Measurements from ENCODE around the gene DRAP1. TPM values are rescaled to one million over a fixed set of nuclear protein-coding genes. Genes with fewer than 3 reads are reported as not detected.

Gene DRAP1
- total RNA-seq, 1 experiment from 2014 or later = 122 TPM

DNA sequence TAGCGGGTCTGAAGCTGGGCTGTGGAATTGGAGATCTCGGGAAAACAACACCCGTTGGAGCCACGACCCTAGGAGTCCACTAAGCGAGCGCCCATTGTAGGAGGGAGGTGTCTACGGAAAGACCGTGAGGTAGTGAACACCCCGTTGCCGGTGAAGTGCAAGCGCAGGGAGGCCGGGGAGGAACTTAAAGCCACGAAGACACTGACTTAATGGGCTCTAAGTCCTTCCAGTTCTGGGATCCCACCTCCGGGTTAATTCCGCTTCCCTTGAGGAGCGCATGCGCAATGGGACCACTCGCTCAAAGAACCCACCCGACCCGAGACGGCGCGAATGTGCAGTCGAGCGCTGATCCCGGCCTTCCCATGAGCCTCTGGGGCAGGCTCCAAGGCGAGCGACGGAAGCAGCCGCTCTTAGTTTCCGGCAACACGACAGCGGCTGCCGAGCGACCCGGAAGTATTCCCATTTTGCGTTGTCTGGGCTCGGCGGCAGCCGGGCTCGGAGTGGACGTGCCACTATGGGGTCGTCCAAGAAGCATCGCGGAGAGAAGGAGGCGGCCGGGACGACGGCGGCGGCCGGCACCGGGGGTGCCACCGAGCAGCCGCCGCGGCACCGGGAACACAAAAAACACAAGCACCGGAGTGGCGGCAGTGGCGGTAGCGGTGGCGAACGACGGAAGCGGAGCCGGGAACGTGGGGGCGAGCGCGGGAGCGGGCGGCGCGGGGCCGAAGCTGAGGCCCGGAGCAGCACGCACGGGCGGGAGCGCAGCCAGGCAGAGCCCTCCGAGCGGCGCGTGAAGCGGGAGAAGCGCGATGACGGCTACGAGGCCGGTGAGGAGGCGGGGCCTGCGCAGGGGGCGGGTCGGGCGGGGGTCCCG, 42.3 kb downstream of the DRAP1 start, which contains the start of gene SART1:
Gene SART1, plus strand, starts transcription at position 468 of the 874 bp plus-strand sequence. Its CDS starts 47 bp downstream, at position 515.
- TSS peak; percentile 99 for BruUV-seq (replicated peaks)
- ChIA-PET CTCF (no interaction called here), POLR2A (ENCODE audit: low non-redundant PET) (interaction anchor here (0.6 kb wide), 1 partner anchor 538 kb away, joined by 3 read pairs; no protein-coding TSS in a partner anchor)
- no peak for TF ChIP-seq EZH2 (IDR thresholded peaks at IDR 0.05; ENCODE audit: borderline replicate concordance, low read depth, low read length, poor library complexity, severe bottlenecking)
- no peak for TF ChIP-seq CTCF (conservative IDR thresholded peaks at IDR 0.05; ENCODE audit: low read depth, low read length)
- peak; percentile 100 for DNase-seq (ENCODE audit: low spot score)
- intact Hi-C loops (cut with micrococcal nuclease; ENCODE audit: unreplicated experiment) = loop anchor here (5.0 kb wide), 1 partner anchor 41 kb away; the partner anchor contains the start of genes BANF1 and EIF1AD
- Histone ChIP-seq H3K4me3 (ENCODE audit: low read depth, low read length, poor library complexity, severe bottlenecking) (peak within 1 kb of the TSS; percentile 88), H3K36me3 (ENCODE audit: insufficient read depth, low read length, poor library complexity, severe bottlenecking) (peaks cover 29% of the 10 kb centered on the region), H3K9me3 (ENCODE audit: low read depth, low read length, poor library complexity, severe bottlenecking) (no peaks in the 10 kb centered on the region), H3K4me1 (ENCODE audit: insufficient read depth, low read length, poor library complexity, severe bottlenecking) (peaks cover 8% of the 10 kb centered on the region), H3K27ac (ENCODE audit: low read depth, low read length, poor library complexity, severe bottlenecking) (peak within 1 kb of the TSS; percentile 94), H3K27me3 (replicated peaks; ENCODE audit: insufficient read depth, low read depth, low read length, poor library complexity) (no peaks in the 10 kb centered on the region)

- BruUV-seq (replicated peaks) = TSS peak; percentile 50
- no peak for TF ChIP-seq CTCF (conservative IDR thresholded peaks at IDR 0.05; ENCODE audit: low read depth, low read length)
- no peak for TF ChIP-seq EZH2 (IDR thresholded peaks at IDR 0.05; ENCODE audit: borderline replicate concordance, low read depth, low read length, poor library complexity, severe bottlenecking)
- H3K36me3 ChIP-seq (ENCODE audit: insufficient read depth, low read length, poor library complexity, severe bottlenecking) = peaks cover 36% of the 10 kb centered on the region
- intact Hi-C loops (cut with micrococcal nuclease; ENCODE audit: unreplicated experiment) = loop anchor here (5.0 kb wide), 1 partner anchor 40 kb away; the partner anchor contains the start of genes BANF1 and EIF1AD
- H3K27ac ChIP-seq (ENCODE audit: low read depth, low read length, poor library complexity, severe bottlenecking) = peak overlapping the region; percentile 94
- POLR2A ChIA-PET (ENCODE audit: low non-redundant PET) = no interaction called here
- CTCF ChIA-PET = interaction anchor here (0.6 kb wide), 1 partner anchor 243 kb away, joined by 3 read pairs; no protein-coding TSS in a partner anchor
- no peak for DNase-seq (ENCODE audit: low spot score)
- H3K4me3 ChIP-seq (ENCODE audit: low read depth, low read length, poor library complexity, severe bottlenecking) = peak overlapping the region; percentile 88
- H3K27me3 ChIP-seq (replicated peaks; ENCODE audit: insufficient read depth, low read depth, low read length, poor library complexity) = no peaks in the 10 kb centered on the region
- no peaks in the 10 kb centered on the region for H3K9me3 ChIP-seq (ENCODE audit: low read depth, low read length, poor library complexity, severe bottlenecking)
- peaks cover 8% of the 10 kb centered on the region for H3K4me1 ChIP-seq (ENCODE audit: insufficient read depth, low read length, poor library complexity, severe bottlenecking)
These were observed 42.9 kb downstream of the DRAP1 start for GRCh38 chr11:65962141-65962564.

DNA sequence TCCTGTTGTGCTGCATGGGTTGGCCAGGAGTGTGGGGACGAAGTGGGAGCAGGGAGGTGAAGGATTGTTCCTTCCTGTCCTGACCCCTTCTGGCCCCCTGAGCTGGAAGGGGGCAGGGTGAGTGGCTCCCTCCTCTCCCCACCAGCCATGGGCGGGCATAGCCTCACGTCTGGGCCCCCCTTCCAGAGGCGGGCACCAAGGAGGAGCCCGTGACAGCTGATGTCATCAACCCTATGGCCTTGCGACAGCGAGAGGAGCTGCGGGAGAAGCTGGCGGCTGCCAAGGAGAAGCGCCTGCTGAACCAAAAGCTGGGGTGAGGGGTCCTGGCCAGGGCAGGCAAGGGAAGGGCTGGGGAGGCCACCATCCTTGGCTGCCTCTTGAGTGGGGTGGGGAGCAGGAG, 45.7 kb downstream of the DRAP1 start:
- Histone ChIP-seq H3K36me3 (ENCODE audit: insufficient read depth, low read length, poor library complexity, severe bottlenecking) (peaks cover 58% of the 10 kb centered on the region), H3K27ac (ENCODE audit: low read depth, low read length, poor library complexity, severe bottlenecking) (no peak overlapping the region), H3K4me1 (ENCODE audit: insufficient read depth, low read length, poor library complexity, severe bottlenecking) (peaks cover 8% of the 10 kb centered on the region), H3K4me3 (ENCODE audit: low read depth, low read length, poor library complexity, severe bottlenecking) (no peak overlapping the region), H3K9me3 (ENCODE audit: low read depth, low read length, poor library complexity, severe bottlenecking) (no peaks in the 10 kb centered on the region), H3K27me3 (replicated peaks; ENCODE audit: insufficient read depth, low read depth, low read length, poor library complexity) (no peaks in the 10 kb centered on the region)
- DNase-seq (ENCODE audit: low spot score) = no peak
- TF ChIP-seq EZH2 (IDR thresholded peaks at IDR 0.05; ENCODE audit: borderline replicate concordance, low read depth, low read length, poor library complexity, severe bottlenecking) (no peak), CTCF (conservative IDR thresholded peaks at IDR 0.05; ENCODE audit: low read depth, low read length) (no peak)
- ChIA-PET CTCF (interaction anchor here (0.6 kb wide), 1 partner anchor 37 kb away, joined by 3 read pairs; the partner anchor contains the start of gene BANF1), POLR2A (ENCODE audit: low non-redundant PET) (interaction anchor here (0.6 kb wide), 1 partner anchor 92 kb away, joined by 8 read pairs; the partner anchor contains the start of gene EFEMP2)
- BruUV-seq (replicated peaks) = no TSS peak
- intact Hi-C loops (cut with micrococcal nuclease; ENCODE audit: unreplicated experiment) = loop anchor here (5.0 kb wide), 1 partner anchor 37 kb away; the partner anchor contains the start of genes BANF1 and EIF1AD
